Femur (tissue), 1 donor: ENCODE measurements around the gene NBEA.
A peak's percentile ranks its signal among the peaks of the same experiment; 100 is the strongest.
"Not testable (repeated sequence)": the region's sequence is repeated elsewhere in the genome, so short reads cannot be mapped to it uniquely, and the experiment has no call there.

Source experiments
- DNase-seq: peaks from one replicate; pipeline ENCODE4 v3.0.0-alpha.2; 2017

NBEA gene

GRCh38 chr13:35598790-35599369, 656.8 kb downstream of the NBEA start:
- no peak for DNase-seq

- DNase-seq, result no peak
Measured at GRCh38 chr13:35599384-35599783, 657.3 kb downstream of the NBEA start.

DNA sequence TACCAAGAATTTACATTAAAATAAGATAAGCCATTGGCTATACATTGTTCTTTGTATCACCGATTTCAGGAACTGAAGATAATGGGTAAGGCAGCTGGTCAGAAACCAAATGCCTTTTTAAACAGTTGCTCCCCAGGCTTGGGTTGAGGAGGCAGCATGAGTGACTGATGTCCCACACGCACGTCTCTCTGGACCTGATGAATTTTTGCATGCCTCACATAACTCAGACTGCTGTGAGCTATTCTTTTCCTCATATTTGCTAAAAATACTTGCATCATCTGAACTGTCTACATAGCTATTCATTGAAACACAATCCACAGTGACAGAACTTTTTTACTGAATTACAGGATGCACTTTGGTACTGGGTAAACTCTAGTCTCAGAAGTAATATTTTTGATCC, 658.1 kb downstream of the NBEA start:
- DNase-seq, result no peak

- DNase-seq, result no peak
Measured at GRCh38 chr13:35603593-35604285, 661.7 kb downstream of the NBEA start.

DNA sequence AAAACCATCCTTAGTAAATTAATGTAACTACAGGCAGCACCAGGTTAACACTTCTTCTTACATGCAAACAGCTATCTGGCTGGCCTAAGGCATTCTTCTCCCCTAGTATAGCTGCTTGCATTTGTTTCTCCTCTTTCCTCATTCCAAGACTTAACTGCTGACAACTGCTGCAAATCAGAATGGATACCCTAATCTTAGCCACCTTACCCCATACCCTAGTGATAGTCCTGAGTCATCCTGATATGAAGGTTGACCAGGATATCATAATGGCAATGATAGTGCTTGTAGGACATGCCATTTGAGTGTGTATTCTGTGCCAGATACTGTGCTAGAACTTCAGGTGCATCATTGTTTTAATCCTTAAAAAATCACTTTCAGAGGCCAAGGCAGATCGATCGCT, 672.6 kb downstream of the NBEA start:
- DNase-seq, result no peak

GRCh38 chr13:35617420-35617819, 675.4 kb downstream of the NBEA start:
- DNase-seq, result no peak

GRCh38 chr13:35618565-35619083, 676.6 kb downstream of the NBEA start:
- DNase-seq, result no peak

DNA sequence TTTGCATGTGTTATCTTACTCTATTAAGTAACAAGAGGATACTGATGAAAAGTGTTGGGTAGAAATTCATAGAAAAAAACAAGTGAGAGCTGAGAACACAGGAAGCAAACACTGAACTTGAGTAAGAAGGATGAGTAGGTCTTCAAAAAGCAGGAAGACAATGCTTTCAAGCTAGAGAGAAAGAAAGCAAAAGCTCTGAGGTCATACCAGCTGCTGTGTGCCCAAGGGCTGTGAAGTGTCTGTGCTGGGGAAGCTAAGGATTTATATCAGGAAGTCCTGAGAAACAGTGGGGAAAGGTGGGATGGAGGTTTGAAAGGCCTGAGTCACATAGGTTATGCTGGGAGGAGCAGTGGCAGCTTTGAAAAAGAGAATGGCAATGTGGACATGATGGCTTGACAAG, 679.9 kb downstream of the NBEA start:
- no peak for DNase-seq

DNA sequence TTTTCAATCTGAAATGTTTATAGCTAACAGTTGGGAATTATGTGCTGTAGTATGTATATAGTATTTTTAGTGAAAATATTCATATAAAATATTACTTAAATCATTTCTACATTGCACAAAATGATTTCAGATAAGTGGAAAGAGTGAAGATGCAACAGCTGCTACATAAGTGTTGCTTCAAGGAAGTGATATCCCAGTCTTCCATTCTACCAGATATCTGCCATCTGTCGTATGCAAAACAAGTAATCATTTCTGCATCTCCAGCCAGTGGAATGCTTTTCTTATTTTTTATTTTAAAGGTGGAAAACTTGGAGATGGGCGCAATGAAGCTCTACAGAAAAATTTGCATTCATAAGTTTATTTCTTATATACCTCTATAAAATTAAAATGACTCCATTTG, 687.0 kb downstream of the NBEA start:
- DNase-seq, result no peak

DNA sequence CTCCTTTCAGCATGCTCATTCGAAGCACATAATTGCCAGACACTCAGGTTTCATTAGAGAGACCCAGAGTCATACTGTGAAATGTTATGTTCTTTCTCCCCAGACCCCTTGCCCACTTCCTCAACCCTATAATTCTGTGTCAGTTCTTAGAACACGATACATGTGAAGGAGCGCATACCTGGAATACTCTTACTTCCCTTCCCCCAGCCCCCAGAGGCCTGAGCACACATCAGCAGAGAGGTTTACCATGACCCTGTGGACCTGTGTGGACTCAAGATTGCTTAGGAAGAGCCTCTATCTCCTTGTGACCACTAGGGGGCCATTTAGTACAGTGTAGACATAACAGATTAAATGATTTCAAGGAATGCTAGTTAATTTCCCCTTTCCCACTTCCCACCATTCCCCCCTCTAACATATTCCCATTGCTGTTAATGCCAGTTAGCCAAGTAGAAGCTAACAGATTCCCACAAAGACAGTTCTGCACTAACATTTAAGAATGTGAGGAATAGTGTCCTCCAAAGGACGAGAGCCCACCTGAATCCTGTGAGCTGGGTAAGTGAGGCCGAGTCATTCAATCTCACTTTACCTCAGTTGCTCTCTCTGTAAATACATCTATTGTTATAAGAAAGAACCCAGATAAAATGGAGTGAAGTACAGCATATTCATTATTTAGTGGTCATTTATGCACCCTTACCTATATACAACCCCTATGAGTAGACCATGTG, 688.6 kb downstream of the NBEA start:
- DNase-seq, result no peak

DNA sequence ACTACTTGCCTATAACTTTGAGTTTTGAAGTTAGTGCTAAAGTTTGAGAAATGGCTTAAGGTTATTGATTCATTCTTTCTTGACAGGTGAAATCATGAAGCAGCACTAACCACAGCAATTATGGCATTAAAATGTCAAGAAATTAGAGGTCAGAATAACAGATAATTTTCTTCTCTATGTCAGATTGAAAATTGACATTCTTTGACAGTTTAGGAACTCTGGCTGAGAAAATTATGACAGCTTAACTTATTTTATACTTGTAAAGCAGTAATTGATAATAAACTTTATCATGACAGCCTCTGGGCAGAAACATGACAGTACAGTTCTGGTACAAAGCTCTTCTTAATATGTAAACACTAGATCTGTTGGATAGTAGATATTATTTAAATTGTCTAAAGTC, 689.6 kb downstream of the NBEA start:
- no peak for DNase-seq

GRCh38 chr13:35643625-35644024, 701.6 kb downstream of the NBEA start:
- no peak for DNase-seq

- DNase-seq, result no peak
Measured at GRCh38 chr13:35646056-35646774, 704.1 kb downstream of the NBEA start.

- DNase-seq, result peak; percentile 33
Measured at GRCh38 chr13:35648201-35648600, 706.1 kb downstream of the NBEA start.

GRCh38 chr13:35649162-35649561, 707.1 kb downstream of the NBEA start:
- no peak for DNase-seq

DNA sequence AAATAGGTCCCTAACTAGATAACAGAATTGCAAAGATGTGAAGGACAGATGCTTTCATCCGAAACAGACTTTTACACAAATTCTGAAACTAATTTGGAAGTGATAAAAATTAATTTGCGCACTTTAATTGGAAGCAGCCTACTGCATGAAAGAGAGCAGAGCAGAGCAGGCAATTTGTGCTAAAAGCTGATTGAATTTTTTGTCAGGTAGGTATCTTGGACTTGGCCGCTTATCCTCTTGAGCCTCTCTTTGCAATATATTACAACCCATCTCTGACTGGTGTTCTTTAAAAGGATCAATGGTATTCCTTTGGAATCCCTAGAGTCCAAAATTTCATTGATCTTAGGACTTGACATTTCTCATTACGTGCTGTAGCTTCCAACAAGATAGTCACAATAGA, 717.7 kb downstream of the NBEA start:
- DNase-seq, result no peak

GRCh38 chr13:35664747-35665146, 722.7 kb downstream of the NBEA start:
- DNase-seq, result no peak

GRCh38 chr13:35669321-35669720, 727.3 kb downstream of the NBEA start:
- no peak for DNase-seq

- no peak for DNase-seq
Measured at GRCh38 chr13:35672611-35673010, 730.5 kb downstream of the NBEA start.

DNA sequence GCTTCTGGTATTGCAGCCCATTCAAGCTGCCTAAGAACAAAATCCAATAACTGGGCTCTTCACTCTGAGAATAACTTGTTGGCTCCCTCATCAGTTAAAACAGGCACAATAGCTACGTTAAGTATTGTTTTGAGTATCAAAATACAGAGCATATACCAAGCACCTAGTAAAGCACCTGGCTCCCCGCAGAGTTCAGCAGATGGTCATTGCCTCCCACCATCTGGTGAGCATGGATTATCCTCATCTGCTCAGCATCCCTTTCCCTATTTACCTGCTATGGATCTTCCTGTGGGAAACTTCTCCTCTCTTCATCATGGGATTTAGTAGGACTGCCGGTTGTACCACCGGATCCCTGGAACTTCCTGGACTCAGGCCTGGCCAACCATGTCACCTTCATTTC, 733.6 kb downstream of the NBEA start:
- DNase-seq, result no peak

DNA sequence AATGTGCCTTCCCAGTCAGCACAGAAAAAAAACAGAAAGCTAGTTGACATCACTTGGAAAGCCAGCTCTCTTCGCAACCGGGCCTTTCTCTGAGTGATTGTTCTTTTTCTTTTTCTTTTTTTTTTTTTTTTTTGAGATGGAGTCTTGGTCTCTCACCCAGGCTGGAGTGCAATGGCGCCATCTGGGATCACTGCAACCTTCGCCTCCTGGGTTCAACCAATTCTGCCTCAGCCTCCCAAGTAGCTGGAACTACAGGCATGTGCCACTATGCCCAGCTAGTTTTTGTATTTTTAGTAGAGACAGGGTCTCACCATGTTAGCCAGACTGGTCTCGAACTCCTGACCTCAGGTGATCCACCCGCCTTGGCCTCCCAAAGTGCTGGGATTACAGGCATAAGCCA, 735.8 kb downstream of the NBEA start:
- not testable (repeated sequence) for DNase-seq

GRCh38 chr13:35681685-35682084, 739.6 kb downstream of the NBEA start:
- no peak for DNase-seq

- DNase-seq, result no peak
Measured at GRCh38 chr13:35684432-35684831, 742.4 kb downstream of the NBEA start.
